GM19351 (cell line): ENCODE measurements around the gene OPCML.

Source experiments
- ATAC-seq: cut with Tn5 transposase; IDR thresholded peaks from one replicate; pipeline ENCODE4 v1.9.1; 2021; ENCODE audit warnings: mild to moderate bottlenecking, moderate library complexity; ENCODE audit not compliant: unreplicated experiment

Gene OPCML

GRCh38 chr11:132999031-132999430 is 533.3 kb downstream of the OPCML start:
- ATAC-seq = no peak

DNA sequence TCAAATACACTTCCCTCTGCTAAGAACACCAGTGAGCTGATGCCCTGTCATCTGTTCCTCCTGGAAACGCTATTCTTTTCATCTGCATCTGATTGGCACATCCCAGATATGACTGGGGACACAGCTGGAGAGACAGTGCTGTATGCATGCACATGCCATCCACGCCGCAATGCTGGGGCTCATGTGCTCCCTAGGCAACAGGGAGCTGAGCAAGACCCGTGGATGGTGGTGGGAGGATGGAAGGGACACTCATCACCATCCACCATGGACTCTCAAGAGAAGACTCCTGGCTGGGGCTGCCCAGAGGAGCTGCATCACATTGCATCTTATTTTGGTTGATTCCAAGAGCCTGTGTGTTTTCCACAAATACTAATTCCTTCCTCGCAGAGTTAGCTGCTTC is 534.9 kb downstream of the OPCML start:
- no peak for ATAC-seq

- no peak for ATAC-seq
Observed at GRCh38 chr11:132994966-132995365, 537.3 kb downstream of the OPCML start.

- ATAC-seq = no peak
Observed at GRCh38 chr11:132993991-132994502, 538.3 kb downstream of the OPCML start.

DNA sequence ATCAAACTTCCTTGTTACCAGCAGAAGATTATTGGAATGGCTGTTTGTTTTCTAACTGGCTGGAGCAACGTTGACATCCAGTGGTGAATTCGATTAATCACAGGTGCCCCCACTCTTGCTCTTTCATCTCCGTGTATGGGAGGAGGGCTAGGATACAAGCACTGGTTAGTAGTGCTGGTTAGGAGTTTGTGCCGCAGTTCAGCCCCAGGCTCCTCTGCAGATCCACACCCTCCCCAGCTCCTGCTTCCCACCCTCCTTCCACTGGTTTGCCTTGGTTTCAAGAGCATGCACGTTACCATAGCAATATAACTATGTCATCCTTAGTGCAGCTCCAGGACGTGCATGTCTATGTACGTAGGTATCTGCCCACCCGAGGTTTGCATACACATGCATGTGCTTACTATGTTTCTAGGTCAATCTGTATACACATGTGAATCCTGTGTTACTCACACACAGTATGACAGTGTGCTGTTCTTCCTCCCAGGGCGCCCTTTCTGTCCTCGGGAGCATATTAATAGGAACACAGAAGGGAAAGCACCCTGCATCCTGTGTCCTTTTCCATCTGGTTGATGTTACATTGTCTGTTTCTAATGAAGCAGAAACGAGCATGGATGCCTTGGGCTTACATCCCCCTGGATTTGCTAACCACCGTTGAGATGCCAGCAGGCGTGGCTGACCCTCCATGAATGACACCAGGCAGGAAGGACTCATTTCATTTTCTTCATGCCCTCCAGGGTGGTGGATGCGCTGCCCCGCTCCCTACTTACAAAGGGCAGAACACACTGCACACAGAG is 539.3 kb downstream of the OPCML start:
- no peak for ATAC-seq

DNA sequence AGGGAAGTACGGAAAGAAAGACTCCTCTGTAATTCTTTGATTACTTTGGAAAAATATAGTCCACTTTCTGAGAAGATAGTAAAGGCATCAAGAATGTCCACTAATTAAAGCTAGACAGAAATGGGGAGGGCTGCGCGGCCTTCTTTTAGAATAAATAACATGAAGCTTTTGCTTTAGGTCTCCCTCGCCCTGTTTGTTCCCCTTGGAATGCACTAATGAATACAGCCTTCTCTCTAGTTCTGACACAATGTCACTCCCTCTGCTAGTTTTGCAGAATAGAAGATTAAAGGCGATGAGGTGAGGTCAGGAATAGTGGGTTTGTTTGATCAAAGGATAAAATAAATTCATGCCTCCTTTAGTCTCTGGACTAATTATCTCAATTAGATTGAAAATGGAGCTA is 543.9 kb downstream of the OPCML start:
- no peak for ATAC-seq

DNA sequence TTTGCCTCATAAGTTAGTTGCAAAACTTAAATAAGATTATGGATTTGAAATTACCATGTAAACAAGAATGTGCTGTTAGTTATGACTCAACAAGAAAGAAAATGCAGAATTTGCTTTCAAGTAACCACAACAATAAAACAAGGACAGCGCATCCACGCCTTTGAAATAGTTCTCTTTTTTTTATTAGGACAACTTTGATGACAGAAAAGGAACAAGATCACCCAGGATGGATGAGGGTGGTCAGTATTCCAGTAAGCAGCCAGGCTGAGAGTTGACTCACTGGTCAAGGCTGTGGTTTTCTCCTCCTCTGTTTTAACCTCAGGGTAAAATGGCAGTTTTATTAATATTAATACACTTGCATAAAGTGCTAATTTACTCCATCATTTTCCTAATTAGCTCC is 544.4 kb downstream of the OPCML start:
- no peak for ATAC-seq

GRCh38 chr11:132983641-132983978 is 548.7 kb downstream of the OPCML start:
- no peak for ATAC-seq

GRCh38 chr11:132982772-132983640 is 549.3 kb downstream of the OPCML start:
- no peak for ATAC-seq

DNA sequence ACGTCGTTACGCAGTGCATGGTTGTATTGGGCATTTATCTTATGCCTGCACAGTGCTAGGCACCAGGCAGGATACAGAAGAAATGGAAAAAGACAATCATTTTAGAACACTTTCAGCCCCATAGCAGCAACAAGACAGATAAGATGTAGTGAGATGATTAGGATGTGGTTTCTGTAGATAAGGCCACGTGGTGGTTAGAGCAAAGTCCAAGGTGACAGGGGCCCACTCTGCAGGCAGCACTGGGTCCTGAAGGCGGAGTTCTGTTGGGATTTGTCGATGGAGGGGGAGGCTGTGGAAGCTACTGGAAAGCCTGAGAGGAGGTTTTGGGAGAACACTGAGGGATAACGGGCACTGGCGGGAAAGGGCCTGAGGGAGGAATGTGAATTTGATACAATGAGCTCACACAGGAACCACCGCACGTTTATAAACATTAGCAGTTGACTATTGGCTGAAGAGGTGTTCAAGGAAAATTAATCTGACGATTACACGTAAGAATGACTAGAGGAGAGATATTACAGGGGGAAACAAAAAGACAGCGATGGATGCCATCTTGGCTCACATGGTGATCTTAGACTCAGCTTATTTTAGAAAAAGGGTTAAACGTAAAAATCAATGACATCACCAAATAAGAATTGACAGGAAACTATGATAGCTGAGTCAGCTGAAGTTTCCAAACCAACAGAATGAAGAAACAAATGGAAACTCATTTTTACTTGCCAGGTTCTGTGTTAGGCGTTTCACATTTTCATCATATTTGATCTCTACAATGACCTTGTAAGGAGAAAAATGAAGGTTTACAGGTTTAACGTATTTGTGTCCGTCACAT is 551.0 kb downstream of the OPCML start:
- no peak for ATAC-seq

DNA sequence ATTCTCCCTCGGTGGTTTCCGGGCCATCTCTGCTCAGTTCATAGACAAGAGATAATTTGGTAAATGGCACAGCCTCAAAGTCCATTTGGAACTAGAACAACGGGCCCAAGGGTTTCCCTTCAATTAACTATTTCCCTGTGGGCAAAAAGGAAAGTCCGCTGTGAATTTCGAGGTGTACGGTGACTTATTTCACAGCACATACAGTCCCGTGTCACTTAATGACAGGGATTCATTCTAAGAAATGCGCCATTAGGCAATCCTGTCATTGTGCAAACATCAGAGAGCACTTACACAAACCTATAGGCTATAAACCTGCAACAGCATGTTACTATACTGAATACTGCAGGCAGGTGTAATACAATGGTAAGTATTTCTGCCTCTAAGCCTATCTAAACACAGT is 551.6 kb downstream of the OPCML start:
- no peak for ATAC-seq

GRCh38 chr11:132977746-132978145 is 554.6 kb downstream of the OPCML start:
- no peak for ATAC-seq

GRCh38 chr11:132977241-132977640 is 555.1 kb downstream of the OPCML start:
- no peak for ATAC-seq

GRCh38 chr11:132976115-132976514 is 556.2 kb downstream of the OPCML start:
- no peak for ATAC-seq

- ATAC-seq = no peak
Observed at GRCh38 chr11:132973686-132974085, 558.6 kb downstream of the OPCML start.

DNA sequence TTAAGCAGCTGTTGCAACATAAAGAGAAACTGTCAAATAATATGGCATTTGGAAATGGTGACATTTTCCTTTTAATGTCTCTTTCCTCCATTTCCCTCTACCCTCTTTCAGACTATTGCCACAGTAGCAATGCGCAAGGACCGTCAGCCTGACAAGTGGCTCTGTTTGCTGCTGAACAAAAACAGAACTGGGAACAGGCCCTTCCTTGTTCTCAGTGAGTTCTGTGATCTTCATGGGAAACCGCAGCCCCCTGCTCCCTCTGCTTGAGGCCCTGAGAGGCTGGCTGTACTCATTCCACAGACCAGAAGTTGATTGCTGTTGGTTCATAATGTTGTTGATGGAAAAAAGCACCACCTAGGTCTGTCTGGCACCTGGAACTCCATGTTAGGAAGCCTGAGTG is 559.7 kb downstream of the OPCML start:
- ATAC-seq = no peak

GRCh38 chr11:132971351-132971750 is 561.0 kb downstream of the OPCML start:
- no peak for ATAC-seq

- no peak for ATAC-seq
Observed at GRCh38 chr11:132969892-132970291, 562.4 kb downstream of the OPCML start.

DNA sequence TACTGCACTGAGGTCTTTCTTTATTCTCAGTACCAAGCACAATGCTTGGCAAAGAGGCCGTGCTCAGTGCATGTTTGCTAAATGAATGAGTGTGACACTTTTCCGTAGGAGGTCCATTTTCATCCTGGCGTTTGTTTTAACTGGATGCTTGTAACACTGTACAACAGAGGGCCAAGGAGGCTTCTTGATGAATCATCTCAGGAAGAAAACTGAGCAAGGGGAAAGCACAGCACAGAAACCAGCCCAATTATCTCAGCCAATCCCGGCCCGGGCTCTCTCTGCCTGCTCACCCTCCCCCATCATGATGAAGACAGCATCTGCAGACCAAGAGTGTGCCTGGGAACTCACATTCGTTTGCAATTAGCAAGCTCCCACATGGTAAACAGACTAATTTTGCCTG is 570.3 kb downstream of the OPCML start:
- ATAC-seq = no peak

GRCh38 chr11:132961453-132961852 is 570.8 kb downstream of the OPCML start:
- ATAC-seq = no peak
